Transverse colon (tissue), 4 donors: Measurements from ENCODE around the gene CTNND2.

ENCODE experiments used
- POLR2A ChIP-seq: fragments of 450-650 bp; IDR thresholded peaks from one replicate; pipeline ENCODE4 v1.6.1; 2016; ENCODE audit warnings: antibody characterized with exemption, mild to moderate bottlenecking, moderate library complexity
- POLR2AphosphoS5 ChIP-seq, 3 donors: sonication (generic); formaldehyde crosslinking; IDR thresholded peaks; one replicate each; pipeline ENCODE4 v1.6.1; 2016; ENCODE audit warnings: antibody characterized with exemption in 3 of 3
- TF ChIP-seq, protein P1 (sequence below), 5 experiments: fragments of 200-600 bp in 3 of 5; fragments of 450-650 bp in 2 of 5; sonication (generic) in 3 of 5; IDR thresholded peaks; 1 replicate in 2 of 5; 2 replicates in 3 of 5; pipeline ENCODE4 v1.5.1; 2016 to 2017; ENCODE audit warnings: antibody characterized with exemption in 5 of 5, inconsistent platforms in 3 of 5, mild to moderate bottlenecking in 2 of 5, moderate library complexity in 1 of 5

DNA sequence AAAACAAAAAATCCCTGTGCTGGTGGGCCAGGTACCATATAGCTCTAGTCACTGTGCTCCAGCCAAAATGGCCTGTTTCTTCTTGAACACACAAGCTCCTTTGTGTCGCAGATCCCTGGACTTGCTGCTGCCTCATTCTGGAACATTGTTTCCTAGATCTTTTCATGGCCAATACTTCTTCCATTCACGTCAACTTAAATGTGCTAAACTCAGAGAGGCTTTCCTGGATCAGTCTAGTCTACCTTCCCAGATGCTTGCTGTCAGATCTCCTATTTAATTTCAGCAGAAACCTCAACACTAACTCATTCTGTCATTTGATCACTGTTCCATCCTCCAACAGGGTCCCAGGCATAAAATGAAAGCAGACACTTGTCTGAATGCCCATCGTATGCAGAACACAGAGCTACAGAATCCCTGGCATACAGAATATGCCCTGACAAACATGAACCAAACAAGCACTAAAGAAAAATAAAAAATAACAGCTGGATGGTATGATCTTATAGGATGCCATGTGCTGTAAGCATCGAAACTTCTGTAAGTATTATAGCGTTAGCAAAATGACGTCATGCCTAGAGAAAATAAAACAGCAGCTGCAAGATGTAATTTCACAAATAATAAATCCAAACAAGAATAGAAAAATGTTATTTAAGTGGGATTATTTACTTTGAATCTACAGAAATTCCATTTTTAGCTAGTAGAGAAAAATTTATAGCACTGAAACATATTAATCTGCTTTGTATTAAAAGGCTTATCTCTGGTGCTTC, 739.5 kb downstream of the CTNND2 start:
- TF ChIP-seq, protein P1, sequence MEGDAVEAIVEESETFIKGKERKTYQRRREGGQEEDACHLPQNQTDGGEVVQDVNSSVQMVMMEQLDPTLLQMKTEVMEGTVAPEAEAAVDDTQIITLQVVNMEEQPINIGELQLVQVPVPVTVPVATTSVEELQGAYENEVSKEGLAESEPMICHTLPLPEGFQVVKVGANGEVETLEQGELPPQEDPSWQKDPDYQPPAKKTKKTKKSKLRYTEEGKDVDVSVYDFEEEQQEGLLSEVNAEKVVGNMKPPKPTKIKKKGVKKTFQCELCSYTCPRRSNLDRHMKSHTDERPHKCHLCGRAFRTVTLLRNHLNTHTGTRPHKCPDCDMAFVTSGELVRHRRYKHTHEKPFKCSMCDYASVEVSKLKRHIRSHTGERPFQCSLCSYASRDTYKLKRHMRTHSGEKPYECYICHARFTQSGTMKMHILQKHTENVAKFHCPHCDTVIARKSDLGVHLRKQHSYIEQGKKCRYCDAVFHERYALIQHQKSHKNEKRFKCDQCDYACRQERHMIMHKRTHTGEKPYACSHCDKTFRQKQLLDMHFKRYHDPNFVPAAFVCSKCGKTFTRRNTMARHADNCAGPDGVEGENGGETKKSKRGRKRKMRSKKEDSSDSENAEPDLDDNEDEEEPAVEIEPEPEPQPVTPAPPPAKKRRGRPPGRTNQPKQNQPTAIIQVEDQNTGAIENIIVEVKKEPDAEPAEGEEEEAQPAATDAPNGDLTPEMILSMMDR (IDR thresholded peaks at IDR 0.05), result no peak
- TF ChIP-seq POLR2A, result no peak
- no peak for TF ChIP-seq POLR2AphosphoS5 (IDR thresholded peaks at IDR 0.05)
